ENCODE results near the gene SPTSSA. TPM values are rescaled to one million over a fixed set of nuclear protein-coding genes. Genes with fewer than 3 reads are reported as not detected.

SPTSSA gene
- total and polyA plus RNA-seq, 10 of the 15 experiments (the other 5 are each of a cell fraction or from before 2014, with no cell fraction given), result 9.3 to 37.7 (median 21.0) TPM

DNA sequence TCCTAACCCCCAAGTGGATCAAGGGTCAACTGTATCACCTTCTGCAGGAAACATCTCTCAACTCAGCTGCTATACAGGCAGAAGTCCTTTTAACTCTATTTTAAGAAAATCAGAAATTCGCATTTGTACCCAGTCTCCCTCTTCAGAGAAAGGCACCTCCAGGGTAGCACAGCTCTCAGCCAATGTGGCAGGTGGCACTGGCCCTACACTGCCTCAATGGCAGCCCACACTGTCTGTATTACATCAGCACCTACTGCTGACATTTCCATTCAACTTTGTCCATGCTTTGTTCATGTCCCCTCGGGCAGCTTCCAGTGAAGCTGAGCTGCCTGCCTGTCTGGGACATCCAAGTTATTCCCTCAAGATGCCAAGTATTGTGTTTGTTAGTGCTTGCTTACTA lies 8.8 kb downstream of the SPTSSA start:
- FAIRE-seq, result no peak
- no peak for TF ChIP-seq ELK1 (IDR thresholded peaks at IDR 0.05; ENCODE audit: low read depth, low read length)
- TF ChIP-seq POLR2AphosphoS5 (IDR thresholded peaks at IDR 0.05; ENCODE audit: low read length), result 0 out of 2 replicates have a peak, but pooled peaks have one; percentile 29
- in situ Hi-C loops (cut with MboI), result no loop called here

DNA sequence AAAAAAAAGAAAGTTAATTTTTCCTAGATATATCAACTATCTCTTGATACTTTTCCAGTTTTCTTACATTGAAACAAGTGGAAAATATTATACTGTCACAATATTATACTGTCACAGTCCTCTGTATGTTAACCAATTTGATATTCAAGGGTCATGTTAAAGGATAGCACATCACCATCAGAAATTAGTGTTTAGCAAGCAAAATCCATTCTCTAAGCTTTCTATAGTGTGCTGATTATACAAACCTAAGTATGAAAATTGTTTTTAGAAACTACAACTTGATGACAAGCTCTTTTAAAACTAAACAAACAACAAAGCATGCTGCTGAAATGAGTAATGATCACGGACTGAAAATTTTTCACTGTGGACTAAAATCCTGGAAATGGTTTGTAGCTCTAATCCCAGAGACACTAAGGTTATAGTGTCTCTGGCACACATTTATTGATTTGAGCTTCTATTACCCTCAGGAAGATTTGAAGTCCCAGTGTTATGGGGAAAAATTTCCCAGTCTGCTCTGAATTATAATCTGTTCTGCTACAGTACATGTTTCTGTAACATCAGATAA lies 9.7 kb downstream of the SPTSSA start:
- Histone ChIP-seq H2AFZ (ENCODE audit: control insufficient read depth, low read depth, low read length) (no peak overlapping the region), H3K9ac (ENCODE audit: control insufficient read depth, insufficient read depth, low read length) (no peak overlapping the region), H3K9me3 (replicated peaks; ENCODE audit: control insufficient read depth, insufficient read depth, low read length) (no peaks in the 10 kb centered on the region), H3K4me3 (no peak overlapping the region), H3K79me2 (ENCODE audit: control insufficient read depth, insufficient read depth, low read length) (peaks cover 16% of the 10 kb centered on the region), H3K4me1 (ENCODE audit: control insufficient read depth, insufficient read depth, low read length) (no peaks in the 10 kb centered on the region), H3K36me3 (ENCODE audit: control insufficient read depth in 2 of 2, insufficient read depth in 2 of 2, low read length in 1 of 2) (no peaks in the 10 kb centered on the region; a peak in 2 of 4 replicates), H3K27ac (ENCODE audit: control insufficient read depth, insufficient read depth) (no peak overlapping the region), H3K27me3 (replicated peaks in 1 of 2; ENCODE audit: control insufficient read depth in 2 of 2, insufficient read depth in 2 of 2, low read length in 1 of 2) (no peaks in the 10 kb centered on the region), H3K4me2 (ENCODE audit: control insufficient read depth, insufficient read depth) (no peak overlapping the region), H4K20me1 (ENCODE audit: control insufficient read depth, insufficient read depth) (no peaks in the 10 kb centered on the region)
- ATAC-seq, result no peak
- no peak for TF ChIP-seq GATAD2B (conservative IDR thresholded peaks at IDR 0.05; ENCODE audit: low read depth)
- no peak for TF ChIP-seq SRF (IDR thresholded peaks at IDR 0.05; ENCODE audit: low read depth in 2 of 2, low read length in 2 of 2)
- no peak for TF ChIP-seq EGR1 (IDR thresholded peaks at IDR 0.05; ENCODE audit: borderline replicate concordance in 1 of 2, low read depth in 2 of 2, low read length in 2 of 2)
- intact Hi-C loops (cut with micrococcal nuclease; ENCODE audit: unreplicated experiment) (no loop called here), in situ Hi-C loops (cut with MboI) (no loop called here)
- 5% methylated on average over 1 of the region's 1 CpG for WGBS (ENCODE audit: insufficient coverage, insufficient replicate concordance, low lambda C conversion rate, missing lambda C conversion rate)
- ChIA-PET RAD21 (ENCODE audit: unreplicated experiment) (no interaction called here), SMC1A (ENCODE audit: uncharacterized antibody, unreplicated experiment) (interaction anchor here (0.9 to 1.8 kb wide), 3 partner anchors 11 to 120 kb away, joined by 3 to 5 read pairs (median 4); no protein-coding TSS in a partner anchor), CTCF (interaction anchor here (1.0 kb wide), 1 partner anchor 8 kb away, joined by 4 read pairs; no protein-coding TSS in a partner anchor), POLR2A (no interaction called here)
- no peak for FAIRE-seq
- DNase-seq (ENCODE audit: low read depth, low spot score), result no peak
- no TSS peak for BruUV-seq (replicated peaks)

More for the DNA sequence above, 8.8 kb downstream of the SPTSSA start:
- H3K4me2 ChIP-seq (ENCODE audit: control insufficient read depth, insufficient read depth), result no peak overlapping the region
- H3K9ac ChIP-seq (ENCODE audit: control insufficient read depth, insufficient read depth, low read length), result no peak overlapping the region
- POLR2A ChIA-PET, result interaction anchor here (0.6 to 1.0 kb wide), 2 partner anchors 9 to 461 kb away, joined by 3 read pairs; partner anchors contain the start of gene SPTSSA
- CTCF ChIA-PET, result no interaction called here
- no peaks in the 10 kb centered on the region for H3K27me3 ChIP-seq (replicated peaks in 1 of 2; ENCODE audit: control insufficient read depth in 2 of 2, insufficient read depth in 2 of 2, low read length in 1 of 2)
- no peaks in the 10 kb centered on the region for H4K20me1 ChIP-seq (ENCODE audit: control insufficient read depth, insufficient read depth)
- RAD21 ChIA-PET (ENCODE audit: unreplicated experiment), result no interaction called here
- 68% methylated on average over 2 of the region's 2 CpGs for WGBS (ENCODE audit: insufficient coverage, insufficient replicate concordance, low lambda C conversion rate, missing lambda C conversion rate)
- peaks cover 23% of the 10 kb centered on the region for H3K79me2 ChIP-seq (ENCODE audit: control insufficient read depth, insufficient read depth, low read length)
- H3K27ac ChIP-seq (ENCODE audit: control insufficient read depth, insufficient read depth), result no peak overlapping the region
- H2AFZ ChIP-seq (ENCODE audit: control insufficient read depth, low read depth, low read length), result no peak overlapping the region
- H3K36me3 ChIP-seq (ENCODE audit: control insufficient read depth in 2 of 2, insufficient read depth in 2 of 2, low read length in 1 of 2), result no peaks in the 10 kb centered on the region; a peak in 2 of 4 replicates
- intact Hi-C loops (cut with micrococcal nuclease; ENCODE audit: unreplicated experiment), result no loop called here
- no peaks in the 10 kb centered on the region for H3K9me3 ChIP-seq (replicated peaks; ENCODE audit: control insufficient read depth, insufficient read depth, low read length)
- SMC1A ChIA-PET (ENCODE audit: uncharacterized antibody, unreplicated experiment), result interaction anchor here (1.5 kb wide), 1 partner anchor 10 kb away, joined by 4 read pairs; no protein-coding TSS in a partner anchor
- H3K4me1 ChIP-seq (ENCODE audit: control insufficient read depth, insufficient read depth, low read length), result no peaks in the 10 kb centered on the region
- DNase-seq (ENCODE audit: low read depth, low spot score) (no peak), ATAC-seq (peak; percentile 60)
- no TSS peak for BruUV-seq (replicated peaks)
- no peak overlapping the region for H3K4me3 ChIP-seq
